Ovary (tissue), 9 donors: ENCODE results near the gene MIEN1. TPM values are rescaled to one million over a fixed set of nuclear protein-coding genes. Genes with fewer than 3 reads are reported as not detected.
"Not testable (repeated sequence)": the region's sequence is repeated elsewhere in the genome, so short reads cannot be mapped to it uniquely, and the experiment has no call there.

Source experiments
- DNase-seq, 5 donors: peaks; one replicate each; pipeline ENCODE4 v3.0.0-alpha.2; 2019 to 2020
- H3K27ac ChIP-seq, 2 donors: fragments of 200-600 bp; one replicate each; pipeline versions ENCODE4 v1.5.1 to v1.8.0; 2019 to 2022
- H3K27me3 ChIP-seq: fragments of 200-600 bp; one replicate; pipeline ENCODE4 v1.8.0; 2022
- H3K36me3 ChIP-seq: fragments of 200-600 bp; sonication (generic); one replicate; pipeline ENCODE4 v1.5.1; 2019
- H3K4me1 ChIP-seq: one replicate; pipeline ENCODE4 v1.8.1; 2013; ENCODE audit warnings: mild to moderate bottlenecking, moderate library complexity; ENCODE audit not compliant: insufficient read depth
- H3K4me3 ChIP-seq: fragments of 200-600 bp; sonication (generic); one replicate; pipeline ENCODE4 v1.5.1; 2017
- H3K9me3 ChIP-seq, 2 donors: fragments of 200-600 bp in 1 of 2; sonication (generic) in 1 of 2; one replicate each; pipeline versions ENCODE4 v1.5.1 to v1.8.1; 2013 to 2019; ENCODE audit warnings: mild to moderate bottlenecking in 1 of 2, moderate library complexity in 1 of 2
- CTCF ChIP-seq, 3 donors: fragments of 450-650 bp in 2 of 3; fragments of 200-600 bp in 1 of 3; IDR thresholded peaks; one replicate each; pipeline versions ENCODE4 v1.5.1 to v1.8.0; 2016 to 2022; ENCODE audit warnings: antibody characterized with exemption in 3 of 3, mild to moderate bottlenecking in 1 of 3
- EP300 ChIP-seq: sonication (generic); formaldehyde crosslinking; IDR thresholded peaks from one replicate; pipeline ENCODE4 v1.6.1; 2017; ENCODE audit warnings: antibody characterized with exemption
- POLR2A ChIP-seq: fragments of 450-650 bp; IDR thresholded peaks from one replicate; pipeline ENCODE4 v1.6.1; 2017; ENCODE audit warnings: antibody characterized with exemption, mild to moderate bottlenecking, moderate library complexity
- WGBS, 3 donors: extraction: QIAGEN DNeasy Blood & Tissue Kit in 1 of 3; methylation state at CpG; one replicate each; pipeline versions ENCODE4 v1.1.5 to v1.1.7; 2013 to 2017; 5-methylcytosine and 5-hydroxymethylcytosine counted together
- intact Hi-C, 4 donors: fragments of 100-400 bp; cut with DNase I; formaldehyde crosslinking; loops; one replicate each; pipeline versions ENCODE4 v1.11.0 to v1.15.1; 2022 to 2023
- polyA plus RNA-seq, 2 donors: library from polyadenylated mRNA; stranded (reverse); fragments of 200-250 nt in 1 of 2; fragments of 350-450 nt in 1 of 2; fragmentation: Illumina TruSeq in 1 of 2; extraction: RNeasy Lipid Tissue Mini Kit (QIAGEN cat#74804) in 1 of 2; gene quantifications; one replicate each; pipeline ENCODE4 v1.2.3, GENCODE V29; 2013 to 2014
- total RNA-seq, 7 donors: library from RNA; depleted of rRNA in 2 of 7; stranded (reverse); fragments of >200 nt in 2 of 7; fragmentation: NEBNext Ultra II Directional in 3 of 7; extraction: Animal tissue kit (Norgen Biotek cat#: 25700) in 3 of 7; gene quantifications; one replicate each; pipeline versions ENCODE4 v1.1.0 to v1.2.4, GENCODE V29; 2016 to 2023
- donor health status: DM: no; HTN: no; CAD: no; lungs with moderate emphysema.
- donor health status: DM: no; HTN: no; CAD: no.
- donor health status: Bipolar disorder and iron deficiency.
- donor health status: DM: yes; HTN: yes; CAD: no.
- donor health status: DM: no; HTN: no; CAD: no.
- donor health status: DM: yes; HTN: yes; CAD: no.

Gene MIEN1
- total and polyA plus RNA-seq, 9 donors, result 20.2 to 64.9 (median 25.5) TPM

- DNase-seq, result peak; percentile 50 to 69 (median 58)
- 0 to 1% (median 0%) methylated on average over 44 to 57 of the region's 57 CpGs for WGBS, 3 donors
- H3K4me3 ChIP-seq, result peak overlapping the region; percentile 70
- intact Hi-C loops, result no loop called here
- no peaks in the 10 kb centered on the region for H3K27me3 ChIP-seq
- no peak for TF ChIP-seq EP300
- peaks cover 12% of the 10 kb centered on the region for H3K4me1 ChIP-seq
- H3K9me3 ChIP-seq, result no peaks in the 10 kb centered on the region
- peak overlapping the region; percentile 45 to 53 for H3K27ac ChIP-seq
- no peaks in the 10 kb centered on the region for H3K36me3 ChIP-seq
Observed at GRCh38 chr17:39700148-39700987, 30.0 kb downstream of the MIEN1 start.

GRCh38 chr17:39699818-39700147 is 30.5 kb downstream of the MIEN1 start, which contains the start of gene ERBB2:
Gene ERBB2, plus strand, starts transcription at chr17:39700064. Its CDS starts 175 bp downstream, at chr17:39700239.
- Histone ChIP-seq H3K4me3 (peak within 1 kb of the TSS; percentile 70), H3K9me3 (no peaks in the 10 kb centered on the region), H3K27ac (peak within 1 kb of the TSS; percentile 45 to 53), H3K36me3 (no peaks in the 10 kb centered on the region), H3K4me1 (peaks cover 9% of the 10 kb centered on the region), H3K27me3 (no peaks in the 10 kb centered on the region)
- peak; percentile 62 to 75 (median 74) for DNase-seq
- intact Hi-C loops, result no loop called here
- 0 to 1% (median 0%) methylated on average over 20 of the region's 20 CpGs for WGBS, 3 donors
- TF ChIP-seq EP300, result no peak
- TF ChIP-seq POLR2A, result peak; percentile 27

GRCh38 chr17:39699157-39699817 is 31.0 kb downstream of the MIEN1 start:
- H3K4me1 ChIP-seq, intact Hi-C loops, DNase-seq, H3K27me3 ChIP-seq, H3K9me3 ChIP-seq, H3K36me3 ChIP-seq: not testable (repeated sequence)
- H3K27ac ChIP-seq, result peak overlapping the region in 1 of 2 donors; percentile 45
- 45 to 49% (median 46%) methylated on average over 11 of the region's 11 CpGs for WGBS, 3 donors
- H3K4me3 ChIP-seq, result peak overlapping the region; percentile 70

GRCh38 chr17:39697961-39698360 is 32.4 kb downstream of the MIEN1 start:
- 91 to 95% (median 93%) methylated on average over 5 of the region's 5 CpGs for WGBS, 3 donors
- Histone ChIP-seq H3K4me1 (peaks cover 7% of the 10 kb centered on the region), H3K36me3 (no peaks in the 10 kb centered on the region), H3K27me3 (no peaks in the 10 kb centered on the region), H3K27ac (no peak overlapping the region), H3K4me3 (no peak overlapping the region), H3K9me3 (no peaks in the 10 kb centered on the region)
- DNase-seq, result no peak
- TF ChIP-seq CTCF (IDR thresholded peaks at IDR 0.05), result no peak
- no peak for TF ChIP-seq EP300
- intact Hi-C loops, result no loop called here

- TF ChIP-seq POLR2A (no peak), CTCF (IDR thresholded peaks at IDR 0.05) (no peak), EP300 (no peak)
- H3K4me1 ChIP-seq, result peaks cover 7% of the 10 kb centered on the region
- no peaks in the 10 kb centered on the region for H3K36me3 ChIP-seq
- intact Hi-C loops, result no loop called here
- no peak overlapping the region for H3K4me3 ChIP-seq
- H3K27ac ChIP-seq, result no peak overlapping the region
- no peaks in the 10 kb centered on the region for H3K27me3 ChIP-seq
- no peak for DNase-seq
- no peaks in the 10 kb centered on the region for H3K9me3 ChIP-seq
- 61 to 76% (median 69%) methylated on average over 6 of the region's 6 CpGs for WGBS, 3 donors
Observed at GRCh38 chr17:39696731-39697130, 33.6 kb downstream of the MIEN1 start.

- H3K4me1 ChIP-seq, result peaks cover 1% of the 10 kb centered on the region
- intact Hi-C loops, result no loop called here
- no peak overlapping the region for H3K4me3 ChIP-seq
- H3K27me3 ChIP-seq, result no peaks in the 10 kb centered on the region
- no peaks in the 10 kb centered on the region for H3K9me3 ChIP-seq
- 88 to 92% (median 91%) methylated on average over 2 of the region's 2 CpGs for WGBS, 3 donors
- no peaks in the 10 kb centered on the region for H3K36me3 ChIP-seq
- TF ChIP-seq EP300 (no peak), CTCF (IDR thresholded peaks at IDR 0.05) (no peak), POLR2A (no peak)
- no peak overlapping the region for H3K27ac ChIP-seq
- no peak for DNase-seq
Observed at GRCh38 chr17:39695089-39695474, 35.2 kb downstream of the MIEN1 start.
